Embryonic facial prominence (tissue), 1 donor: Measurements from ENCODE around the gene AKR1B15.
"Not testable (repeated sequence)": the region's sequence is repeated elsewhere in the genome, so short reads cannot be mapped to it uniquely, and the experiment has no call there.

Experiments used
- DNase-seq: peaks from one replicate; pipeline ENCODE4 v3.0.0-alpha.2; 2016; ENCODE audit errors: extremely low spot score

Gene AKR1B15

GRCh38 chr7:134532954-134533218, 16.0 kb upstream of the AKR1B15 start:
- DNase-seq, result no peak

GRCh38 chr7:134533288-134533771, 15.6 kb upstream of the AKR1B15 start:
- DNase-seq, result no peak

GRCh38 chr7:134534633-134535032, 14.3 kb upstream of the AKR1B15 start:
- DNase-seq, result no peak

GRCh38 chr7:134535272-134535918, 13.5 kb upstream of the AKR1B15 start:
- DNase-seq, result no peak

GRCh38 chr7:134535919-134536299, 13.0 kb upstream of the AKR1B15 start:
- DNase-seq, result no peak

- DNase-seq, result not testable (repeated sequence)
Measured at GRCh38 chr7:134536558-134536957, 12.4 kb upstream of the AKR1B15 start.

DNA sequence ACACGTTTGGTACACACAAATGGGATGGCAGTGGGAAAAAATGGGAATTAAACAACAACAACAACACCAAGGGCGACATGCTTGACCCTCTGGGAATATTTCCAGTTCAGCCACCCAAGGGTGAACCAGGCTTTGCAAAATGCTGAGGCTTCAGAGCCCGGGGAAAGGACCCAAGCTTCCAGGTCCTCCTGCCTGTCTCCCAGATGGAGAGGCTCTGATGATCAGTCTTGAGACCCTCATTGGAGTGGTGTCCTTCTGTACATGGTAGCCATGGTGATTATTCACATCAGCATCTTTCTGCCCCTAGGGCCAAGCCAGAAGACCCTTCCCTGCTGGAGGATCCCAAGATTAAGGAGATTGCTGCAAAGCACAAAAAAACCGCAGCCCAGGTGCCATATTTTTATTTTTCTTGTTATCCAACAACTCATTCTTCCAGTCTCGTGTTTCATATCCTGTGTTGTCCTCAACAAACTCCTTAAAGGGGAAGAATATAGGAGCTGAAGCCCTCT, 11.6 kb upstream of the AKR1B15 start:
- DNase-seq, result not testable (repeated sequence)

- DNase-seq, result no peak
Measured at GRCh38 chr7:134539380-134540004, 9.4 kb upstream of the AKR1B15 start.

DNA sequence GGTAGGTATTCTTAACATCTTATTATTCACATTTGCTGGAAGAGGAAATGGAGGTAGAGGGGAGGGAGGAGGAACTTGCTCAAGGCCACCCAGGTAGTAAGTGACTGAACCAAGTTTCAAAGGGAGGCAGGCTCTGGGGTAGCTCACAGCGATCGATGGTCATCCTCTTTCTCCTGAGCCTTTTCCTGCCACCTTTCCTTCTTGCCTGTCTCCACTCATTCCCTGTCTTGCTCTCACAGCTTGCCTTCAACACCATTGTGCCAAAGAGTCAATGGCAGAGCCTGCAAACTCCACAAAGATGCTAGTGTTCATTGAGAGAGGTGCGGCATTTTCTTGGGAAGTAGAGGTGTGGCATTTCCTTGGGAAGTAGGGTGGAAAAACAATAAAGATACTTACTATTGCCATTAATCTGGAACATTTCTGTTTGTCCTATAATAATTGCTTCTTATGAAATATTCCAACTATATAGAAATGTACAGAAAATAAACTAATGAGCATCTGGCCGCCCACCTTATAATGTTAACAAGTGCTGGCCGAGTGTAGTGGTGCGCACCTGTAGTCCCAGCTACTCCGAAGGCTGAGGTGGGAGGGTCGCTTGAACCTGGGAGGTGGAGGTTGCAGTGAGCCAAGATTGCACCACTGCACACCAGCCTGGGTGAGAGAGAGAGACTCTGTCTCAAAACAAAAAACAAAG, 7.3 kb upstream of the AKR1B15 start:
- DNase-seq, result not testable (repeated sequence)

GRCh38 chr7:134542195-134542771, 6.6 kb upstream of the AKR1B15 start:
- no peak for DNase-seq

- no peak for DNase-seq
Measured at GRCh38 chr7:134545380-134545779, 3.5 kb upstream of the AKR1B15 start.

DNA sequence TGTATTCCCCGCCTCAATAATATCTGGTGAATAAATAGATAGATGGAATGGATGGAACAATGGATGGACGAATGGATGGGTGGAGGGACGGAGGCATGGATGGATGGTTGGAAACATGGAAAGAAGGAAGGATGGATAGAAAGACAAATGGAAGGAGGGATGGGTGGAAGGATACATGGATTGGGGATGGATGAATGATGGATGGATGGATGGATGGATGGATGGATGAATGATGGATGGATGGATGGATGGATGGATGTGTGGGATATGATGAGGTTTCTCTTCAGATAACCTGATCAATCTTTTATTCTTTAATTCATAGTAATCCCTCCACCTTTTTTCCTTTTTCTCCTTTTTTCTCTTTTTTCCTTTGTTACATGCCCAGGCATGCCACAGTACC, 3.0 kb upstream of the AKR1B15 start:
- no peak for DNase-seq

GRCh38 chr7:134546955-134547354, 2.0 kb upstream of the AKR1B15 start:
- no peak for DNase-seq

GRCh38 chr7:134547397-134548054, 1.4 kb upstream of the AKR1B15 start:
- DNase-seq, result peak; percentile 16

DNA sequence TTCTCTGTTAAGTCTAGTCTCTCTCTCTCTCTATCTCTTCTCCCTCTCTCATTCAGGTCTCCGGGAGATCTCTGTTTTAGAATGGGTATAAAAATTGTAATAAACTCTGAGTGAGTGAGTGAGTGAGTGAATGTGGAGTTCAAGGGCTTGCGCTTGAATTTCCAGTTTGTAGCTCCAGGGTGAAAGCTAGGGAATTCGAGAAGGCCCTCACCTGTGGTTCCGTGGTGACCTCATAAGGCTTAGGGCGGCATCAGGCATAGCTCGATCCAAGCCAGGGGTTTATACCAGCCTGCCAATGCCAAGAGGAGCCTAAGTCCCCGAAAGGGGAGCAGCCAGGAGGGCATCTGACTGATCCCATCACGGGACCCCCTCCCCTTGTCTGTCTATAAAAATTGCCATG, 456 bp downstream of the AKR1B15 start:
- no peak for DNase-seq

- no peak for DNase-seq
Measured at GRCh38 chr7:134552105-134552504, 3.2 kb downstream of the AKR1B15 start.

GRCh38 chr7:134553976-134554375, 5.1 kb downstream of the AKR1B15 start:
- DNase-seq, result no peak

GRCh38 chr7:134554417-134554966, 5.6 kb downstream of the AKR1B15 start:
- DNase-seq, result no peak

- DNase-seq, result no peak
Measured at GRCh38 chr7:134557391-134557790, 8.5 kb downstream of the AKR1B15 start.

DNA sequence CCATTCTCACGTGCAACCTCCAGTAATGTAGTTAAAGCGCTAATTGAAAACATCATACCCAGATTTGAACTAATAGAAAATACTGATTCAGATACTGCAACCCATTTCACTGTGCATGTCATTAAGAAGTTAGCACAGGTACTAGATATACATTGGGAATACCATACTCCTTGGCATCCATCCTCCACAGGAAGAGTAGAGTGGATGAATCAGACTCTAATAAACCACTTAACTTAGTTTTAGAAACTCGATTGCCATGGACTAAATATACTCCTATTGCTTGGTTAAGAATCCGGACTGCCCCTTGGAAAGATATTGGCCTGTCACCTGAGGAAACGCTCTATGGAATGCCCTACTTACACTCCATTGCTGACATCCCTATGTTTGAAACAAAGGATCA, 9.5 kb downstream of the AKR1B15 start:
- no peak for DNase-seq

GRCh38 chr7:134561616-134562015, 12.7 kb downstream of the AKR1B15 start:
- DNase-seq, result not testable (repeated sequence)

DNA sequence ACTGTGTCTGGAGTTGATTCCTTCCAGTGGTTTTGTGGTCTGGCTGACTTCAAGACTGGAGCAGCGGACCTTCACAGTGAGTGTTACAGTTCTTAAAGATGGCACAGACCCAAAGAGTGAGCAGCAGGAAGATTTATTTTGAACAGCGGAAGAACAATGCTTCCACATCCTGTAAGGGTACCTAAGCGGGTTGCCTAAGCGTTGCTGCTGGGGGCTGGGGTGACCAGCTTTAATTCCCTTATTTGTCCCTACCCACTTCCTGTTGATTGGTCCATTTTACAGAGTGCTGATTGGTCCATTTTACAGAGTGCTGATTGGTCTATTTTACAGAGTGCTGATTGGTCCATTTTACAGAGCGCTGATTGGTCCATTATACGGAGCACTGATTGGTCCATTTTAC, 13.2 kb downstream of the AKR1B15 start:
- DNase-seq, result no peak
